Effector CD4-positive, alpha-beta T cell (primary cell): ENCODE data around the gene DPP6.
"Not testable (repeated sequence)": the region's sequence is repeated elsewhere in the genome, so short reads cannot be mapped to it uniquely, and the experiment has no call there.

ENCODE experiments used
- DNase-seq: peaks from one replicate; pipeline ENCODE4 v3.0.0-alpha.2; 2020

Gene DPP6

GRCh38 chr7:154148791-154149516, 96.8 kb downstream of the DPP6 start:
- not testable (repeated sequence) for DNase-seq

- DNase-seq: not testable (repeated sequence)
Observed at GRCh38 chr7:154150656-154151055, 98.5 kb downstream of the DPP6 start.

- not testable (repeated sequence) for DNase-seq
Observed at GRCh38 chr7:154151306-154151705, 99.1 kb downstream of the DPP6 start.

GRCh38 chr7:154155928-154156327, 103.7 kb downstream of the DPP6 start:
- DNase-seq: not testable (repeated sequence)

GRCh38 chr7:154162921-154163320, 110.7 kb downstream of the DPP6 start:
- DNase-seq: not testable (repeated sequence)

GRCh38 chr7:154163642-154164041, 111.4 kb downstream of the DPP6 start:
- not testable (repeated sequence) for DNase-seq

- no peak for DNase-seq
Observed at GRCh38 chr7:154167051-154167450, 114.9 kb downstream of the DPP6 start.

- no peak for DNase-seq
Observed at GRCh38 chr7:154167807-154168206, 115.6 kb downstream of the DPP6 start.

- no peak for DNase-seq
Observed at GRCh38 chr7:154171422-154171821, 119.2 kb downstream of the DPP6 start.

- DNase-seq: no peak
Observed at GRCh38 chr7:154172236-154172635, 120.0 kb downstream of the DPP6 start.

GRCh38 chr7:154177584-154177983, 125.4 kb downstream of the DPP6 start:
- no peak for DNase-seq

- no peak for DNase-seq
Observed at GRCh38 chr7:154178895-154179294, 126.7 kb downstream of the DPP6 start.

GRCh38 chr7:154183482-154183881, 131.3 kb downstream of the DPP6 start:
- DNase-seq: no peak

- no peak for DNase-seq
Observed at GRCh38 chr7:154183946-154184345, 131.7 kb downstream of the DPP6 start.

GRCh38 chr7:154186811-154187210, 134.6 kb downstream of the DPP6 start:
- no peak for DNase-seq

GRCh38 chr7:154188330-154188729, 136.1 kb downstream of the DPP6 start:
- DNase-seq: no peak

GRCh38 chr7:154195266-154195665, 143.1 kb downstream of the DPP6 start:
- no peak for DNase-seq

GRCh38 chr7:154198481-154198880, 146.3 kb downstream of the DPP6 start:
- DNase-seq: no peak

- DNase-seq: no peak
Observed at GRCh38 chr7:154200241-154200640, 148.0 kb downstream of the DPP6 start.

GRCh38 chr7:154202002-154202401, 149.8 kb downstream of the DPP6 start:
- DNase-seq: no peak

- no peak for DNase-seq
Observed at GRCh38 chr7:154204046-154204445, 151.8 kb downstream of the DPP6 start.

GRCh38 chr7:154212861-154213260, 160.7 kb downstream of the DPP6 start:
- DNase-seq: no peak

- DNase-seq: no peak
Observed at GRCh38 chr7:154217688-154218340, 165.6 kb downstream of the DPP6 start.

- DNase-seq: no peak
Observed at GRCh38 chr7:154231732-154232131, 179.5 kb downstream of the DPP6 start.

GRCh38 chr7:154232700-154233099, 180.5 kb downstream of the DPP6 start:
- no peak for DNase-seq
